ENCODE measurements around the gene TMEM247. TPM values are rescaled to one million over a fixed set of nuclear protein-coding genes. Genes with fewer than 3 reads are reported as not detected.

TMEM247 gene
- total RNA-seq, 2 experiments from 2014 or later = not detected

Other genes with a start within 250 kb of the TMEM247 start
- gene EPAS1, start 182.2 kb upstream of the TMEM247 start, total RNA-seq = 1 to 10 TPM in 1 of 2 experiments, under 1 TPM in 1; 0.78 to 1.5 TPM
- gene RHOQ, start 62.9 kb downstream of the TMEM247 start, total RNA-seq = 10 to 100 TPM; 15.0 to 15.7 TPM
- 1 to 10 TPM; 5.7 to 8.3 TPM for gene ATP6V1E2, start 63.0 kb downstream of the TMEM247 start, total RNA-seq
- 10 to 100 TPM; 20.9 TPM for gene PIGF, start 137.5 kb downstream of the TMEM247 start, total RNA-seq
- gene CRIPT, start 137.7 kb downstream of the TMEM247 start, total RNA-seq = 1 to 10 TPM; 7.7 to 8.1 TPM
- 1 to 10 TPM; 5.6 to 5.7 TPM for gene SOCS5, start 219.7 kb downstream of the TMEM247 start, total RNA-seq